HG03066 (cell line): Measurements from ENCODE around the gene TTC9.
A peak's percentile ranks its signal among the peaks of the same experiment; 100 is the strongest.

Experiments
- ATAC-seq: cut with Tn5 transposase; IDR thresholded peaks from one replicate; pipeline ENCODE4 v1.9.1; 2021; ENCODE audit warnings: low read depth; ENCODE audit not compliant: unreplicated experiment

The TTC9 gene

DNA sequence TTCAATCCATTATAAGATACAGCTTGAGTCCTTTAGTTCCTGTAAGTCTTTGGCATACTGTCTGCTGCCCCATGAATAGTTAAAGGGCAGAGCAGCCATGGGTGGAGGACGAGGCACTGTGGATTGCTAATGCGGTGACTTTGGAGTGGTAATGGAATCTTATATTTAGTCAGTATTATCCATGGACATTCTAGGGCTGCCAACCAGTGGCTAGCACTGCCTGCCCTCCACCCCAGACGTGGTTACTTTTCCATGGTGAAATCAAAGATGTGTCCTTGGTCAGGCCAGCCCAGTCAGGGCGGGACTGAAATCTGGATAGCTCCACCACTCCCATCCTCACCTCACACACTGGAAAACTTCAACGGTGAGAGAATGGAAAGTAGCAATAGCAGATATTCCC is 2.3 kb downstream of the TTC9 start:
- ATAC-seq: no peak

DNA sequence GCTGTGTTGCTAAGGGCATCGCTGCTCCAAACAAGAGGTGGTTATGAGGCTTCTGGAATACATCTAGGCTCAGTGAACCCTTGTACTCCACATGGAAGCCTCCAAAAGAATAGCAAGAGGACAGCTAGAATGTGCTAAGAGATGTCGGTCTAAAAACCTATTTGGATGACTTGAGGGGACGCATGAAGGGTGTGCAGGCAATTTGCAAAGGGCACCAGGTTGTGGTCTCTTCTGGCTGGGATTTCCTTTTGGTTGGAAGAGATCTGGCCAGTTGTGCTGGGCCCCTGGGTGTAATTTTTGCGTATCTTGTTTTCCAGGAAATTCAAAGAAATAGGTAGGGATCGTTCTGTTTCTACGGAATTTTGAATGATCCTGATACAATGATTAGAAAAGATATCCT is 4.2 kb downstream of the TTC9 start:
- ATAC-seq: no peak

DNA sequence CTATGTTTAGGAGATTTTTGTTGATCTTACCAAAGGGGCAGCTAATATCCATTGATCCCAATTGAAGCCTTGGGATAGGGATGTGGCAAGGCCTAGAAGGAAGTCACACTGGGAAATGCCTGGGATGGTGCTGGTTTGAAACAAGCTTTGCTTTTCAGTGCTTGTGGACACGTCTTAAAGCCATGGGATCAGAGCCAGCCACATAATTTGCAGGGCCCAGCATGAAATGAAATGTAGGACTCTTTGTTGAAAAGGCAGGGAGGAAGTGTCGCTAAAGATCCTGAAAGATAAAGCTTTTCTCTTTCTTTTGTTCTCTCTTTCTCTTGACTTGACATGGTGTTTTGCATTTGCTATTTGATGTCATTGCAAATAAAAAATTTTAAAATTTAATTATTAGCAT is 5.0 kb downstream of the TTC9 start:
- no peak for ATAC-seq

DNA sequence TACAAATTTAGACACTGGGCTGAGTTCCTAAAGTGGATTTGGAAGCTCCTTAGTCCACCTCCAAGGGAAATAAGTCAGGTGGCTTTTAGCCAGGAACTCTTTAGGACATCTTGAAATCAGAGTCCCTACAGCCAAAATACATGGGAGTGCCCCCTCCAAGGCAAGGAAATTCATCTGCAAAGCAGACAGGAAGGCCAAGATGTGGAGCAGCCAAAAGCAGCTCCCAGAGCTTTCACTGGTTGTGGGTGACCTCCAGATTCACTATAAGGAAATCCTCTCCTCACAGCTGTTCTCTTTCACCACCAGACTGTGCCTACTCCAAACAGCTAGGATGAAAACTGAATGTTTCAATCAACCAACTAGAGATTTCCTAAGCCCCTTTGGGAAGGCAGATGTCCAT is 6.6 kb downstream of the TTC9 start:
- ATAC-seq: no peak

DNA sequence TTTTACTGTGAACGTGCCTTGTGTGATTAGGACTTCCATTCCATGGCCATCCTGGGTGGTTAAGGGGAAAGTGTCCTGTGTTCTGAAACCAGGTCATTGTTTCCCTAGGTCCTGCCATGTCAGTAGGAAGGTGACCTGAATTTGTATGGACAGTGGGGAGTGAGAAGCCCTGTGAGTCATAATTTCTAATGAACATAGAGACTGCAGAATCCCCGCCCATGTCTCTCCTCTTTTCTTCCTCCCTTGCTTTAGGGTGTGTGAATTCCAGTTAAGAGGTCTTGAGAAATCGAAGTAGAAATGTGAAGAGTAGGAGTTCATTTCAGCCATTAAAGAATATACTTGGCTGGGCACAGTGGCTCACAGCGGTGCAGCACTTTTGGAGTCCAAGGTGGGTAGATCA is 8.1 kb downstream of the TTC9 start:
- no peak for ATAC-seq

DNA sequence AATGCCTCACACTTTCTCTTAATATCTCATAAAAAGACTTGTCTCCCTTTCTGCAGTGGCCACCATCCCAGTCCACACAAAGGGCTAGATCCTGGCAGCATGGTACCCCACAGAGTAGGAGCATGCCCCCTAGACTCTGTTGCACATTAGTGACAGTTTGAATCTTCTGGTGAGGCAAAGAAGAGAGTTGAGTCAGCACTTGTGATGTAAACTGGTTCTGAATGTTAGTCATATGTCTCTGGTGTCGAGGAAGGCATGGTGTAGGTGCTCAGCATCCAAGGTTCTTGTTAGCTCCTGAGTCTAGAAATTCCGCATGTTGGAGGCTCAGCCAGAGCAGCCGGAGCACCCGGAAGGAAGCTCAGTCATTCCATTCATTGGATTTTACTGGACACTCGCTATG is 9.8 kb downstream of the TTC9 start:
- no peak for ATAC-seq

DNA sequence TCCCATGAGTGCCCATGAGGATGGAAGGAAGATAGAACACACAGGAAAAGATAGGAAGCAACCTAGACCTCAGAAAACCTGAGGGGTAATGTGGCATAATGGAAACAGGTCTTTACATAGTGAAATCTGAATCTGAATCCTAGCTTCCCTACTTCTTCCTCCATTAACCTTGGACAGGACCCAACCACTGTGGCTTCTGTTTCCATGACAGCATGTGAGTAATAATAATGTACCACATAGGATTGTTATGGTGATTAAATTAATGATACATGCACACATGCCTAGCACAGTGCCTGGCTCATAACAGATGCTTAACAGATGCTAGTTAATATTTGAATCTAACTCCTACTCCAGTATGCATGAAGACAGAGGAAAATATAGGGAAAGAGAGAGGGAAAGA is 11.2 kb downstream of the TTC9 start:
- no peak for ATAC-seq

DNA sequence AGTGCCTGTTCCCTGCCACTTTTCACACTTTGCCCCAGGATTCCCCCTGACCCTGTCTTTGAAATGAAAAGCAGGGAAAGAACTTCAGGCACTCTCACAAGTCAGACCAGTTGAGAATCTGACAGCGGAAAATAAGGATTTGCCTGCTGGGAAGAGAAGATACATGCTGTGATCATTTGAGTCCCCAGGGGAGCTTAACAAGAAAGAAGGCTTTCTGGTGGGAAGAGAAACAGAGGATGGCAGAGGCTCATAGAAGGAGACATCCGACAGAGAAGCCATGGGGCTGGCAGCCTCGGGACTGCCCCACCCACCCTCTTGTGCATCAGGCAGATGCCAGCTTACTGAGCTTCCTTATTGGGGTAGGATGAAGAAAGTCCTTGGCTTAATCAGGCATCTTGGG is 11.9 kb downstream of the TTC9 start:
- ATAC-seq: no peak

DNA sequence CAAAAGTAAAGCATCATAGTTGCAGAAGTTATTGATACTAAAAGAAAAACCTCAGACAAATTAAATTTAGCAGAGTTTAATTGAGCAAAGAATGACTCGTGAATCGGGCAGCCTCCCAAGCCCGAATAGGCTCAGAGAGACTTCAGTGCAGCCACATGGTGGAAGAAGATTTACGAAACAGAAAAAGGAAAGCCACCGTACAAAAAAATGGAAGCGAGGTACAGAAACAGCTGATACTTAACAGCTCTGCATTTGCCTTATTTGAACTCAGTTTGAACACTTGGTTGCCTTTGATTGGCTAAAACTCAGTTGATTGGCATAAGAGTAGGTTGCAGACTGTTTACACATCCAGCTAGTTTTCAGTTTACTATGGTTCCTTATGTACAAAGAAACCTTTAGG is 12.9 kb downstream of the TTC9 start:
- ATAC-seq: peak; percentile 35

DNA sequence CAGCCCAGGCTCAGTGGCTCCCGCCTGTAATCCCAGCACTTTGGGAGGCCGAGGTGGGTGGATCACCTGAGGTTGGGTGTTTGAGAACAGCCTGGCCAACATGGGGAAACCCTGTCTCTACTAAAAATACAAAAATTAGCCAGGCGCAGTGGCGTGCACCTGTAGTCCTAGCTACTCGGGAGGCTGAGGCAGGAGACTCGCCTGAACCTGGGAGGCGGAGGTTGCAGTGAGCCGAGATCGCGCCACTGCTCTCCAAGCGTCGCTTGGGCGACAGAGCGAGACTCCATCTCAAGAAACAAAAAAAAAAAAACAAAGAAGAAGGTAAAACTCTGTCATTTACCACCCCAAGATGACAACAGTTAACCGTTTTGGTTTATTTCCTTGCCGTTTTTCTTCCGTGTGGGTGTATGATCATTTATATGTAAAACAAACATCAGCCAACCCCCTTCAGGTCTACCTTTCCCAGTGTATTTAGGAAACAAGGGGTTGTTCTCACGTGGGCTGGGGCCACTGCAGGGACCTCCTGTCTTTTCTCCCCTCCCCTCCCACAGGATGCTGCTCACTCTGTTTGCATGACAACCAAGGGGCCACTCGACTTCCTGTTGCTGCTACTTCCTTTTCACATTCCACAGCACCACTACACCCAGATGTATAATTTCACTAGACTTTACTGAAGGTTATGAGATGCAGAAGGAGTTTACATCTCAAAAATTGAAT is 13.6 kb downstream of the TTC9 start:
- peak; percentile 76 for ATAC-seq

DNA sequence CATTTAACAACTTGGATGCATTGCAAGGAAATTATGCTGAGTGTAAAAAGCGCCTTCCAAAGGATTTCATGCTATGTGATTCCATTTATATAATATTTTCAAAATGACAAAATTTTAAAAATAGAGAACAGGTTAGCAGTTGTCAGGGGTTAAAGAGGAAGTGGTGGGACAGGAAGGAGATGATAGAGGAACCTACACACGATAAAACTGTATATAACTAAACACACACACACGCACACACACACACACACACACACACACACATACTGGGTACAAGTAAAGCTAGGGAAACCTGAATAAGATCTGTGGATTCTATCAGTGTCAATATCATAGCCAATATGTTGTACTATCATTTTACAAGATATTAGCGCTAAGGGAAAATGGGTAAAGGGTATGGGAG is 17.2 kb downstream of the TTC9 start:
- ATAC-seq: no peak

DNA sequence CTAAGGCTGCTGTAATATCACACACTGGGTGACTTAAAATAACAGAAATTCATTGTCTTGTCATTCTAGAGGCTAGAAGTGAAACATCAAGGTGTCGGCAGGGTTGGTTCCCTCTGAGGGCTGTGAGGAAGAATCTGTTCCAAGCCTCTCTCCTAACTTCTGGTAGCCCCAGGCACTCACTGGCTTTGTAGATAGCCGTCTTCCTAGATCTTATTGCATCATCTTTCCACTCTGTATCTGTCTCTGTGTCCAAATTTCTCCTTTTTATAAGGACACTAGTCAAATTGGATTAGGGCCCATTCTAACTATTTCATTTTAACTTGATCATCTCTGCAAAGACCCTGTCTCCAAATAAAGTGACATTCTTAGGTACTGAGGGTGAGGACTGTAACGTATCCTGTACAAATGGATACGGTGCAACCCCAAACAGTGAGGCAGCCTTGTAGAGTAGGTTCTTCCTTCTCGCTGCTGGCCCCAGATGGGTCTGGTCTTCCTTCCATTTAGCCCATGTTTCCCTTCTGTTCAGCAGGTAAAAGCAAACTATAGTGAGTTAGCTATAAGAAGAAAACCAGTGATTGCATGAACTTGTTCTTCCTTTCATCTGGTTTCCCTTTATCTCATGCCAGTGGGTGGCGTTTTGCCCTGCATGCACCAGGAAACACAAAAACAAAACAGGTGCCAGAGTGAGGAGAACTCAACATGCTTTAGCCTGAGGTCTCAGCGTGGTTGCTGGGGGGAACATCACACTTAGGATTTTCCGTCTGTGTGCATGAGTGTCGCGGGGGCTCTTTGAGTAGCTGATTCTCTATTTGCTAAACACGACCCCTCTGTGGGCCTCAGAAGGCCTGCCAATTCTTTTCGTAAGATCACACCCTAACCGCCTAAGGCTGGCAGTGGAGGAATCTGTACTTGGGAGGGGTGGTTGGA is 19.5 kb downstream of the TTC9 start:
- no peak for ATAC-seq

DNA sequence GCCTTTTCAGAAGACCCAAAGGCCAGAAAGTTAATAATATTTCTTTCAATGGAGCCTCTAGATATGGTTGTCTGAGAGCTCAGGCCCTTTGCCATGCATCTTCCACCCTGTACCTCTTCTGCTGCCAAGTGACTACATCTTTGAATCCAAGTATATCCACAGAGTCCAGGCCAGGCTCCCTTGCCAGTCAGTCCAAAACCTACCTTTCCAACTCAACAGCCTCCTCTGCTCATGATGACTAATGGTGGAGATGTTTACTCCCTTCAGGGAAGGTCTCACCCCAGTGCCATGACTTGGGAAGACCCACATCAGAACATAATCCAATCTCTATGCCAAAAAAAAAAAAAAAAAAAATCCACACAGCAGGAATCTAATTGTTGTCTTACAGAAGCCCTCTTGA is 20.4 kb downstream of the TTC9 start:
- no peak for ATAC-seq

DNA sequence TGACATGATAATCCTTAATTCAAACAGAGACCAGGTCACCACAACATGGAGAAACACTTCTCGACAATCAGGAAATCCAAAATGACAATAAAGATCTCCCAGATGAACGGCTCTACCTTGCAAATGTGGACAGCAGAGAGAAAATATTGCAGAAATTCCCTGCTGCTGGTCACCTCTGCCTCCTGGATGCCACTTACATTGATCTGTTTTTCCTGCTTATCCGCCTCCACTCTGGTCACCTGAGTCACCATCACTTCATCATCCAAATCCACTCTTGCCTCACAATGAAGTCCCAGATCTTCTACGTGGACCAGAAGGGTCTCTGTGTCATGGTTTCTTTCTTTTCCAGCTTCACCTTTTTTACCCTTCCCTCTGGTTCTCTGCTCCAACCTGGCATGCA is 21.1 kb downstream of the TTC9 start:
- no peak for ATAC-seq

DNA sequence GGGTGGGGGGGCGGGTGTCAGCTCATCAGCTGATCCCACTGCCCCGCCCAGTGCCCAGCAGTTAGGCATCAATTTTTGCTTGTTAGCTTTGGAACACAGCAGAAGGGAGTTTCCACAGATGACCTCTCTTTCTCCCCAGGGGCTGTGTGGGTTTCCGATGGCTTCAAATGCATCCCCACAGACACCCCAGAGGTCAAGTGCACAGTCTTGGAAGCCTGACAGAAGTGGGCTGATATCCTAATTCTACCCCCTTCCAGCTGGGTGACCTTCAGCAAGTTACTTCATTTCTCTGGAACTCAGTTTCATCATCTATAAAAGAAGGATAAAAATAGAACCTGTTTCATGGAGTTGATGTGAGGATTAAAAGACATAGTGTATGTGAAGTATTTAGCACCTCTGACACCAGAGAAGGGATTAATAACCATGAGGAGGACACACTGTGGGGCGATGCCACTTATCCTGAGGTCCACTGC is 22.0 kb downstream of the TTC9 start:
- ATAC-seq: no peak

DNA sequence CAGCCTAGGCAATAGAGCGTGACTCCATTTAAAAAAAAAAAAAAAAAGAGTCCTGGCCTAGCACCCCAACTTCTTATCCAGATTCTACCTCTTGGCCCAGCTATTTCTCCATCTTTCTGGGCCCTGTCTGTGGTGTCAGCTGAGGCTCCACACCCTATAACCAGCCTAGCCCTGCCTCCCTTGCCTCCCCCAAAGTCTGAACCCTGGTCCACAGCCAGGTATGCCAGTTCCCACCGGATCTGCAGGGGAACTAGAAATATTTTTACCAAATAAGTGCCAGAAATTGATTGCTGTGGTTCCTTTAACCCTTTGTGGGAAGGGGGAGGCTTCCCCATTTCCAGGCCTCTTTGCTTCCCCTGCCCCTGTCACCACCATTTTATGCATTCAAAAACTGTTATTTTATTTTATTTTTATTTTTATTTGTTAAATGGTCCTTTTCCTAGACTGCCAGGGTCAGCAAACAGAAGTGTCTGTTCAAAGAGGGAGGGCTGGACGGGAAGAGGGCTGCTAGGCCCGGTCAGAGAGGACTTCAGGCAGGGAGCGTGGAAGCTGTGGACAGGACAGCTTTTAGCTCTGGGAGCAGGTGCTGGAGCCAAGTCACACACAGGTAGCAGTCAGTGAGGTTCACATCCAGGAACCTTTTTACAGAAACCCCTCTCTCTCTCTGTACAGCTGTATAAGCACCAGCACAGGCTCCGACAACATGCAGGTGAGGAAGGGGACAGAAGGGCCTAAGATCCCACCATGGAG is 23.2 kb downstream of the TTC9 start:
- no peak for ATAC-seq

DNA sequence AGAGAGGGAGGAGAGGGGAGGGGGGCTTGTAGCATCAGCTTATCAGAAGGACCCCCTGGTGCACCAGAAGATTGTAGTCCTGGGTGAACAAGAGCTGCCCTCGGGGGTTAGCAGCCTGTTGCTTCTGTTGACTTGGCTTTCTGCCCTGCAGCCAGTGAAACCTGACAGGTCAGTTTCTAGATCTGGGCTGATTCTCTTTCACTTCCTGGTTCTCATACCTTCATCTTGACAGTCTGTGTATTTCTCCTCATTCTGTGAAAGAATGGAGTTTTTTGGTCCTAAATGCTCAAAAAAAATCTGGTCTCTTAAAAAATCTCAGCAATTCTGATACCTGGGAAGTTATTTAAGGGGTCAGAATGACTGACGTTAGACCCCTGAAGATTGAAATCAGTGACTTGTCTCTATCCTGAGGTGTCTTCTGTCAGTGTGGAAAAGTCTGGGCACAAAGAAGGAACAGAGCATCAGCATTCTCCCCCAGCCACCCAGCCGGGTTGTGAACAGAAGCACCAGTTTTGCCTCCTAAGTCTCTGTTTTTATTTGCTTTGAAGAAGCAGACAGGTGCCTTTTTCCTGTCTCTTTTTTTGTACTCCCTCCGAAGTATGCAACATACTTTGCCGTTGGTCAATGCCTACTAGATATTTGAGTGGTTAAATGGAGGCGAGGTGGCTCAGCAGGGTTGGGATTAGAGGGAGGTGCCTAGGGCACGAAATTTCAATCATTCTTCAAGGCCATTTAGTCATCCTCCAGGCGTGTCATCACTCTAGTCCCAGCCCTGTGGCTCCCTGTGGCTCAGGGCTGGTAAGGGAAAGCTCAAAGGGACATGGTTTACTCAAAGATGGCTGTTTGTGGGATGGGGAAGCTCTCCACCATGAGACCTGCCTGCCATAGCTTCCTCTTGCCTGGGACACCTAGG is 24.0 kb downstream of the TTC9 start:
- no peak for ATAC-seq

DNA sequence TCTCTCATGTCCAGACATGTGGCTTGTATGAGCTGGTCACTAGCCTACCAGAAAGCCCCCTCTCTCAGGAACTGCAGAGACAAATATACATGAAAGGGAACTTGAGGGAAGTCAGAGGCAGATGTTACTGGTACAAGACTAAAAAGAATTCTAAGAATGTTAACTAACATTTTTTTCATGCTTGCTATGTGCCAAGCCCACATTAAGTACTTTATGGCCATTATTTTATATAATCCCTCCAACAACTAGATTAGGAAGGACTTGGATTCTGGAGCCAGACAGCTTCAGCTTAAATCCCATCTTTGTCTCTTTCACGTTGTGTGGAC is 24.6 kb downstream of the TTC9 start:
- no peak for ATAC-seq

DNA sequence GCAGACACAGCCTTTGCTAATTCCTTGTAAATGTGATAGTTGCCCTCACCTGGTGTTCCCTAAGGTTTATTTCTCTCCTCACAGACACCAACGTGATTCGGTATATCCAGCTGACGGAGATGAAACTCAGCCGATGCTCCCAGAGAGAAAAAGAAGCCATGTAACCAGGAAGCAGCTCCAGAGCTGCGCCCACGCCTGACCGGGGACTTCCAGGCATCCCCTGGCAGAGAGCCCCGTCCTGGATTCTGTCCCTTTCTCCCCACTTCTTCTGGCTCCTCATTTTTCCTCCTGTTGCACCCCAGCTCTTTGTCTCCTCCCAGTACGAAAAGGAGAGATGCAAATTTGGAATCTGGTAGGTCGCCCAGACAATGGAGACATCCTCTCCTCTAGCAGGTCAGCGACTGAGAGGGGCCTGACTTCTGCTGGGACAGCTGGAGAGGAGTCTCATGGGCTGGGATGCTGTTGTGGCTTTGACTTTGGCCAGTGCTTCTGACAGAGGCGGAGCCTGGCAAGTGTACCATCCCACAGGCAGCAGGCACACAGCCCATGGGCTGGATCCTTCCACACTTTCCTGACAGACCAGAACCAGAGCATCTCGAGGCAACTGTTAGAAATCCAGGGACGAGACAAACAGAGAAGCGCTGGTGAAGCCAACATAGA is 29.4 kb downstream of the TTC9 start:
- ATAC-seq: no peak
